Skin epidermis (tissue), 12 donors: Measurements from ENCODE around the gene RNU6-9.
A peak's percentile ranks its signal among the peaks of the same experiment; 100 is the strongest.

Experiments used
- H3K27ac ChIP-seq, 21 experiments: fragments of 200-600 bp; sonication (generic) in 11 of 21; one replicate each; pipeline ENCODE4 v1.5.0; 2020; ENCODE audit warnings: mild to moderate bottlenecking in 3 of 21, inconsistent platforms in 2 of 21, moderate library complexity in 2 of 21
- H3K4me3 ChIP-seq, 7 experiments: fragments of 200-600 bp; sonication (generic) in 2 of 7; one replicate each; pipeline ENCODE4 v1.5.0; 2020; ENCODE audit warnings: inconsistent platforms in 2 of 7, mild to moderate bottlenecking in 2 of 7, moderate library complexity in 1 of 7

Gene RNU6-9

DNA sequence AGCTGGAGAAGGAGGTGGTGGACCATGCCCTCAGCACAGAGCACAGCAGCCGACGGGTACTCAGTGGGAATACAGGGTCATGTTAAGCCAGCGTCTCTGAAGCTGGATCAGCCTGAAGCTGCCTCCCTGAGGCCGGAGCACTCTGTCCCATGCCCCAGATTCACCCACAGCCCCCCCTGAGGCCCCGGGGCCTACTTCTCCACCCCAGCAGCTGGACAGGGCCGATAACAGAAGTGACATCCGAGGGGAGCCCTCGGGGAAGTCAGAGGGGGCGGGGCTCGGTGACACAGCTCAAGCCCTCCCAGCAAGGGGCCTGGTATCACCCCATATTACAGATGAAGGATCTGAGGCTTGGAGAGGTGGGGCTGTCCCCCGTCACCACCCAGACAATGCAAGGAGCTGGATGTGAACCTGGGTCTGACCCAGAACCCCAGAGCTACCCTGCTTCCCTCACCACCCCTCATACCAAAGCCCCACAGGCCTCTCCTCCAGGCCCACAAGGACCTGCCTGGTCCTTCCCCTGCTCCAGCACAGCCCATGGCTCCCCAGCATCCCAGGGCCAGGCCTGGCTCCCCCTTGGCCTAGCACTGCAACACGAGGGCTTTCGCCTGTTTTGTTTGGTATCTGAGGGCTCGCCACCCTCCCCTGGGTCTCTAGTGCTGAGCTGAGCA lies 14.0 kb downstream of the RNU6-9 start:
- H3K27ac ChIP-seq: peak overlapping the region in 9 of 21 experiments; percentile 29 to 96 (median 80)
- no peak overlapping the region for H3K4me3 ChIP-seq

DNA sequence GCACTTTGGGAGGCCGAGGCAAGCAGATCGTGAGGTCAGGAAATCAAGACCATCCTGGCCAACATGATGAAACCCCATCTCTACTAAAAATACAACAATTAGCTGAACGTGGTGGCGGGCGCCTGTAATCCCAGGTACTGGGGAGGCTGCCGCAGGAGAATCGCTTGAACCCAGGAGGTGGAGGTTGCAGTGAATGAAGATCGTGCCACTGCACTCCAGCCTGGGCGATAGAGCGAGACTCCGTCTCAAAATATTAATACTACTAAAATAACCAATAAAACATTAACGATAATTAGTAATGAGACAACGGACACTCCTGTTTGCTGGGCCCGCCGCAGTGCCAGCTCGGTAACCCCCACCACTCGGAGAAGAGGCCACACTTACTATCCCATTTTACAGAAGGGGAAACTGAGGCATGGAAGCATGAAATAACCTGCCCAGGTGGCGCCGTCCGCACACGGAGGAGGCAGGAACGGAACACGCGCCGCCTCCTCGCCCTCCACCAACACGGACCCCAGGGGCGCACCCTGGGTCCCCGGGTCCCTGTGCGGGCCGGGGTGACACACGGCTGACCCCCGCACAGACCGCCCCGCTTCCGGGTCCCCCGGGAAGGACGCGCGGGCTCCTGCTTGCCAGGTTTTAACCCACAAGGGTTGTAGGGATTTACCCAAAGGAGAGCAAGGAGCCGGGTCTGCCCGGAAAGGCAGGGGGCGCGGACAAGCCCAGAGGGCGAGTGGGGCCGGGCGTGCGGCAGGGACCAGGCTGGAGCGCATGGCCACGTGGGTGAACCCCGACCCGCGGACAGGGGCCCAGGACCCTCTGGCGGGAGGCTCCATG lies 18.1 kb downstream of the RNU6-9 start:
- H3K27ac ChIP-seq: peak overlapping the region in 9 of 21 experiments; percentile 14 to 100 (median 98)
- peak overlapping the region in 5 of 7 experiments; percentile 20 to 86 (median 69) for H3K4me3 ChIP-seq

DNA sequence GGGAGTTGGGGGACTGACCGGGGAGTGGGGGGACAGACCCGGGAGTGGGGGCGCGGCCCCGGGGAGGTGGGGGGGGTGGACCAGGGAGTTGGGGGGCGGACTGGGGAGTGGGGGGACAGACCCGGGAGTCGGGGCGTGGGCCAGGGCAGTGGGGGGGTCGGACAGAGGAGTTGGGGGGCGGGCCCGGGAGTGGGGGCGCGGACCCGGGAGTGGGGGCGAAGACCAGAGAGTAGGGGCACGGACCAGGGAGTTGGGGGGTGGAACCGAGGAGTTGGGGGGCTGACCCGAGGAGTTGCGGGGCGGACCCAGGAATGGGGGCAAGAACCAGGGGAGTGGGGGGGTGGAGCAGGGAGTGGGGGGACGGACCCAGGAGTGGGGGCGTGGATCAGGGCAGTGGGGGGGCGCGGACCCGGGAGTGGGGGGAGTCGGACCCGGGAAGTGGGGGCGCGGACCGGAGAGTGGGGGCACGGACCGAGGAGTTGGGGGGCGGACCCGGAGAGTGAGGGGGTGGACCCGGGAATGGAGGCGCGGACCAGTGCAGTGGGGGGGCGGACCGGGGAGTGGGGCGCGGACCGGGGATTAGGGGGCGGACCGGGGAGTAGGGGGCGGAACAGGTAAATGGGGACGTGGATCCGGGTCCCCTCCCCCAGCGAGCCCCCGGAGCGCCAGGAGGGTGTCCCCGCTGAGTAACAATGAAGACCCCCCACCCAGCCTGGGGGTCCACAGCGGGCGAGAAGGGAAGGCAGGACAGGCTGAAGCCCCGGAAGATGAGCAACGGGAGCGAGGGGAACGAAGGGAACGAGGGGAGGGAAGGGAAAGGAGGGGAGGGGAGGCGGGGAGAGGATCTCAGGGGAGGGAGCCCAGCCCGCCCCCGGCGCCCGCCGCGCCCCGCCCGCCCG lies 19.1 kb downstream of the RNU6-9 start:
- H3K4me3 ChIP-seq: peak overlapping the region; percentile 61 to 90 (median 70)
- peak overlapping the region; percentile 82 to 100 (median 97) for H3K27ac ChIP-seq

DNA sequence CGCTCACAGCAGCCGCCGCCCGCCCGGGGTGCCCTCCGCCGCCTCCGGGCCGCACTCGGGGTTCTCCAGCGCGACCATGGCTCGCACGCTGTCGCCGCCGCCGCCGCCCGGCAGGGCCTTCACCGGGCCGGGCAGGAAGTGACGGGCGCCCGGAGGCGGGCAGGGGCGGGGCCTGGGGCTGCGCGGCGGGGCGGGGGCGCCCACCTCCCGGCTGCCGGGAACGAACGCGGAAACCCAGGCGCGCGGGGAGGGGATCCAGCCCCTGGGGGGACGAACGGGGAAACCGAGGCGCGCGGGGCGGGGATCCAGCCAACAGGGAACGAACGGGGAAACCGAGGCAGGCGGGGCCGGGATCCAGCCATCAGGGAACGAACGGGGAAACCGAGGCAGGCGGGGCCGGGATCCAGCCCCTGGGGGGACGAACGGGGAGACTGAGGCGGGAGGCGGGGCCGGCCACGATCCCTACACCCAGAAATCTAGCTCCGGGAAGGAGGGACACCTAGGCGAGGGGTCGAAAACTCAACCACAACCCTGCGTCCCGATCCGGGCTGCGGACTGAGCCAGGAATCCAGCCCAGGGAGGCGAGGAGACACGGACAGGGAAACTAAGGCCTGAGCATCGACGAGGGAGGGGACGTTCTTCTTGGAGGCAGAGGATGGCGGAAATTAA lies 19.9 kb downstream of the RNU6-9 start, which contains the start of gene R3HDM4:
Gene R3HDM4, minus strand, starts transcription at position 140 of the 669 bp plus-strand sequence. Its CDS starts 62 bp downstream, at position 78.
- Histone ChIP-seq H3K27ac (peak within 1 kb of the TSS; percentile 84 to 100 (median 98)), H3K4me3 (peak within 1 kb of the TSS; percentile 61 to 90 (median 70))

DNA sequence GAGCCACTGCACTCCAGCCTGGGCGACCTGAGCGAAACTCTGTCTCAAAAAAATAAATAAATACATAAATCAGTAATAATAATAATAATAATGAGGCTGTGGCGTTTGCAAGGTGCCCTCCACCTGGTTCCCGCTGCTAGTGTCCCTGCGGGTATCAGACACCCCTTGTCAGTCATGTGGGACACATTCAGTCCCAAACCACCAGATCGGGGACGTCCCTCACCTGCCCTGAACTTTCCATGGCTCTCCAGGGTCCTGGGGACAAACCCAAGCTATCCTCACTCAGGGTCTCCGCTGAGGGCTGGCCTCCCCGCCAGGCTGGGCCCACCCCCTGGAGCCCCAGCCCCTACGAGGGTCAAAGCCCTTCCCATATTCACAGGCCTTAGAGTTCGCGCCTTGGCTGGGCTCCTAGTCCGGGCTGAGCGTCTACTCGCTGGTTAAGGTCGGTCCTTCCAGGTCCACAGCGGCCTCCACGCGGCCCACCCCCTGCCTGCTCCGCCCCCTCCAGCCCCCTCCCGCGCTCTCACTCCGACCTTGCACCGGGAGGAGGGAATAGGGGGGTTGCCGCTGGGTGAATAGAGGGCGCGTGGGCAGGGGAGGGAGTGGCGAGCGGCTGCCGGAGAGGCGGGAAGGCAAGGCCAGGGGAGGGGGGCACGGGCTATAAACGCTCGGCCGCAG lies 23.5 kb downstream of the RNU6-9 start:
- H3K4me3 ChIP-seq: peak overlapping the region in 6 of 7 experiments; percentile 1 to 26 (median 14)

DNA sequence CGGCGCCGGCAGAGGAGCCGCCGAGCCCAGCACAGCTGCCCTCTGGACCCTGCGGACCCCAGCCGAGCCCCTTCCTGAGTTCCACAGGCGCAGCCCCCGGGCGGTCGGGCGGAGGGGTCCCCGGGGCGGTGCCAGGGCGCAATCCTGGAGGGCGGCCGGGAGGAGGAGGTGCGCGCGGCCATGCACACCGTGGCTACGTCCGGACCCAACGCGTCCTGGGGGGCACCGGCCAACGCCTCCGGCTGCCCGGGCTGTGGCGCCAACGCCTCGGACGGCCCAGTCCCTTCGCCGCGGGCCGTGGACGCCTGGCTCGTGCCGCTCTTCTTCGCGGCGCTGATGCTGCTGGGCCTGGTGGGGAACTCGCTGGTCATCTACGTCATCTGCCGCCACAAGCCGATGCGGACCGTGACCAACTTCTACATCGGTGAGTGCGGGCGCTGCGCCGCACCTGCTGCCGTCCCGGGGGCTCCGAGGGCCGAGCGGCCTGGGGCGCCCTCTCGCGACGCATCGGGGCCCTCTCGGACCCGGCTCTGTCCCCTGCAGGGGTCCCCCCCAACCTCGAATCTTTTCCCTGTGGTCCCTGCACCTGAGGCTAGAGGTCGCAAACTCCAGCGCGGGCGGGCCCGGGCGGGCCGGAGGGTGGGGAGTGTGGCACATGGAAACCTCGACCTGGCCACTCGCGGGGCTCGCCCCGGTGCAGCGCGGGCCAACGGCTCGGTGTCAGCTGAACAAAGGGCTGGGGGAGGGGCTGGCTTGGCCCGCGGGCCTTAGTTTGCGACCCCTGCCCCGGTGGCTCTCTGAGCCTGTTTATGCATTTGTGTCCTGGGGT lies 24.3 kb downstream of the RNU6-9 start, which contains the start of gene KISS1R:
Gene KISS1R, plus strand, starts transcription at position 11 of the 829 bp plus-strand sequence. Its CDS starts 170 bp downstream, at position 181.
- peak within 1 kb of the TSS in 1 of 21 experiments; percentile 13 for H3K27ac ChIP-seq
- H3K4me3 ChIP-seq: peak within 1 kb of the TSS in 6 of 7 experiments; percentile 1 to 26 (median 14)

More for the DNA sequence above, 23.5 kb downstream of the RNU6-9 start:
- peak overlapping the region in 1 of 21 experiments; percentile 13 for H3K27ac ChIP-seq

DNA sequence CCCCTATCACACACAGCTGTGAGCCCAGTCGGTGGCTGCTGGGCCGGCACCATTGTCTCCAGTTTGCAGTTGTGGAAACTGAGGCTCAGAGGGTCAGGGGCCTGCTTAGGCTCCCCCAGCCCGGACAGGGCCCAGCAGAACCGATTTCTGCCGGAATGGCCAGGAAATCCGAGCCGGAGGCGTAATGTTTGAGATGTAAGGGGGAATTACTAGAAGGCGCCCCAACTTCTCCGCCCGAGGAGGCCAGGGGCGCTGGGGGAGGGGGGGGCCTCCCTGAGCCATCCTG lies 24.8 kb downstream of the RNU6-9 start:
- Histone ChIP-seq H3K27ac (no peak overlapping the region), H3K4me3 (peak overlapping the region in 2 of 7 experiments; percentile 21 to 26)

DNA sequence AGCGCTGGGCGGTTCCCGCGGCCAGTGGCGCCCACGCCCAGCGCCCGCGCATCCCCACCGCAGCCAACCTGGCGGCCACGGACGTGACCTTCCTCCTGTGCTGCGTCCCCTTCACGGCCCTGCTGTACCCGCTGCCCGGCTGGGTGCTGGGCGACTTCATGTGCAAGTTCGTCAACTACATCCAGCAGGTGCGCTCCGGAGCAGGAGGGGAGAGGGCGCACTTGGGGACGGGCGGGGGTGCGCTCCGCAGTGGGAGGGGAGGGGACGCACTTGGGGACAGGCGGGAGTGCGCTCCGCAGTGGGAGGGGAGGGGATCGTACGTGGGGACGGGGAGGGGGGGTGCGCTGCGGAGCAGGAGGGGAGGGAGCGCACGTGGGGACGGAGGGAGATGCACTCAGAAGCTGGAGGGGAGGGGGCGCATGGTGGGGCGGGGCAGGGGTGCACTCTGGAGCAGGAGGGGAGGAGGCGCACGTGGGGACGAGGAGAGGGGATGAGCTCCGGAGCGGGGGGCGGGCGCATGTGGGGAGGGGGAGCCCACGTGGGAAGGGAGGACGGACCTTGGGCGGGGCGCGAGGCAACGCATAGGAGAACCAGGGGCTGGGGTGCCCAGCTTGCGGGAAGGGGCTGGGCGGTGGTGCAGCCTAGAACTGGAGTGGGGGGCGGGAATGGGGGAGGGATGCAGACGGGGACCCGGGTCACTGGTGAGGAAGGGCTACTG lies 25.4 kb downstream of the RNU6-9 start:
- H3K27ac ChIP-seq: no peak overlapping the region
- H3K4me3 ChIP-seq: peak overlapping the region in 2 of 7 experiments; percentile 21 to 41

DNA sequence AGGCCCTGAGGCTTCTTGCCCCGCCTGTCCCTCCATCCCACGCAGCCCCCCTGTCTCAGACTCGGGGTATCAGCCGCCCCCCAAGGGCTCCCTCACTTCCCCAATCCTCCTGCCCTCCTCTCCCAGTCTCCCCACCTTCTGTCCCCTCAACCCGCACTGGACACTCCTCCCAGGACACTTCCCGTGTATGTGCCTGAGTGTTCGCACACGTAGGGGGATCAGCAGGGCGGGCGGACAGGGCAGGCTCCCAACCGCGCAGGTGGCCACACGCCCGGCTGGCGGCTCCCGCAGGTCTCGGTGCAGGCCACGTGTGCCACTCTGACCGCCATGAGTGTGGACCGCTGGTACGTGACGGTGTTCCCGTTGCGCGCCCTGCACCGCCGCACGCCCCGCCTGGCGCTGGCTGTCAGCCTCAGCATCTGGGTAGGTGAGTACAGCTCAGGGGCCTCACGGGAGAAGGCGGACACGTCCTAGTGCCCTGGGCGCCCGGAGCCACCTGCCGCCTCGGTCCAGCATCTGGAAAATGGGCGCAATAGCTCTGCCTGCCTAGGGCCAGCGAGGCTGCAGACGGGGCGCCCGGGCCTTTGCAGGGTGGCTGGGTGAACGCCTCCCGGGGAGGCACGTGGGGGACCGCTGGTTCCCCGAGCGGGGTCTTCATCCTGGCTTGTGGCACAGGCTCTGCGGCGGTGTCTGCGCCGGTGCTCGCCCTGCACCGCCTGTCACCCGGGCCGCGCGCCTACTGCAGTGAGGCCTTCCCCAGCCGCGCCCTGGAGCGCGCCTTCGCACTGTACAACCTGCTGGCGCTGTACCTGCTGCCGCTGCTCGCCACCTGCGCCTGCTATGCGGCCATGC lies 26.1 kb downstream of the RNU6-9 start:
- H3K4me3 ChIP-seq: peak overlapping the region; percentile 18 to 41 (median 20)
- peak overlapping the region in 7 of 21 experiments; percentile 5 to 74 (median 31) for H3K27ac ChIP-seq

DNA sequence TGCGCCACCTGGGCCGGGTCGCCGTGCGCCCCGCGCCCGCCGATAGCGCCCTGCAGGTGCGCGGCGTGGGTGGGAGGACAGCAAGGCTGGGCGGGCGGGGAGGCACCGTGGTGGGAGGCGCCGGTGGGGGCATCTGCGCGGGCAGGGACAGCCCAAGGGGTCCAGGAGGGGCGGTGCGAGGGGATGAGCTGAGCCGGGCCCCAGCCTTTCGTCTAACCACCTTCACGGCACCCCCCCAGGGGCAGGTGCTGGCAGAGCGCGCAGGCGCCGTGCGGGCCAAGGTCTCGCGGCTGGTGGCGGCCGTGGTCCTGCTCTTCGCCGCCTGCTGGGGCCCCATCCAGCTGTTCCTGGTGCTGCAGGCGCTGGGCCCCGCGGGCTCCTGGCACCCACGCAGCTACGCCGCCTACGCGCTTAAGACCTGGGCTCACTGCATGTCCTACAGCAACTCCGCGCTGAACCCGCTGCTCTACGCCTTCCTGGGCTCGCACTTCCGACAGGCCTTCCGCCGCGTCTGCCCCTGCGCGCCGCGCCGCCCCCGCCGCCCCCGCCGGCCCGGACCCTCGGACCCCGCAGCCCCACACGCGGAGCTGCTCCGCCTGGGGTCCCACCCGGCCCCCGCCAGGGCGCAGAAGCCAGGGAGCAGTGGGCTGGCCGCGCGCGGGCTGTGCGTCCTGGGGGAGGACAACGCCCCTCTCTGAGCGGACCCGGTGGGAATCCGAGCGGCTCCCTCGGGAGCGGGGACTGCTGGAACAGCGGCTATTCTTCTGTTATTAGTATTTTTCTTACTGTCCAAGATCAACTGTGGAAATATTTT lies 27.0 kb downstream of the RNU6-9 start:
- peak overlapping the region in 7 of 21 experiments; percentile 5 to 74 (median 31) for H3K27ac ChIP-seq
- peak overlapping the region; percentile 18 to 41 (median 20) for H3K4me3 ChIP-seq

DNA sequence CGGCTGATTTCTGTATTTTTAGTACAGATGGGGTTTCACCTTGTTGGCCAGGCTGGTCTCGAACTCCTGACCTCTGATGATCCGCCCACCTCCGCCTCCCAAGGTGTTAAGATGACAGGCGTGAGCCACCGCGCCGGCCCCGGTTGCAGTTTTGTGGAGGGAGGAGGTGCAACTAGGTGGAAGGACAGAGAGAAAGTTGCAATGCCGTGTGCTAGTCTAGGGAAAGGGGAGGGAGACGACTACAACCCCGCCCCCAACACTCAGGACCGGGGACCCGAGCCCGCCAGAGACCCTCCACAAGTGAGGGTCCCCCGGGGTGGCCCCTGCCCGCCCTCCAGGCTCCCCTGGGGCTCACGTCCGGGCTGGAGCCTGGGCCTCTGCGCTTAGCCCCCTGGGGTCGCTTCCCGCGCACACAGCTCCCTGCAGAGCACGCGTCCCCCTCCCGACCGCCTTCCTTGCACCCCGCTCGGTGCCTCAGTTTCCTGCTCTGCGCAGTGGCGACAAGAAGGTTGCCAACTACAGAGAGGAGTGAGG lies 31.3 kb downstream of the RNU6-9 start:
- Histone ChIP-seq H3K27ac (peak overlapping the region in 20 of 21 experiments; percentile 48 to 99 (median 91)), H3K4me3 (peak overlapping the region; percentile 57 to 97 (median 80))

DNA sequence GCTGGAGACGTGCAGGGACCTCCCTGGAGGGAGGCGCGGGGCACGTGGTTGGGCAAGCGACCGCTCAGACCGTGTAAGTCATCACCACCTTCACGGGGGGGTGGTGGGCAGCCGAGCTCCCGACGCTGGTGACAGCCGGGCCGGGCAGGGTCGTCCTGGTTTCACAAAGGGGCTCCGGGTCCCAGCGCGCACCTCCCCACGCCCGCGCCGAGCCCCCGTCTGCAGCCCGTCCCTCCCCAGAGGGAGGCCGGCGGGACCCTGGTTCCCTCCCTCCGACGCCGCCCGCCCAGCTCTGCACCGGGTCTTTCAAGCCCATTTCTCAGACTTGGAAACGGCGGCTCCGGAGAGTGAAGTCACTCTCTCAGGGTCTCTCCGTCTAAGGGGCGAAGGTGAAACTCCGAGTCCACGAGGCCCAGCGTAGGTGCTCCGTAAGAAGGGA lies 31.8 kb downstream of the RNU6-9 start:
- H3K27ac ChIP-seq: peak overlapping the region; percentile 48 to 99 (median 91)
- peak overlapping the region; percentile 57 to 97 (median 80) for H3K4me3 ChIP-seq

DNA sequence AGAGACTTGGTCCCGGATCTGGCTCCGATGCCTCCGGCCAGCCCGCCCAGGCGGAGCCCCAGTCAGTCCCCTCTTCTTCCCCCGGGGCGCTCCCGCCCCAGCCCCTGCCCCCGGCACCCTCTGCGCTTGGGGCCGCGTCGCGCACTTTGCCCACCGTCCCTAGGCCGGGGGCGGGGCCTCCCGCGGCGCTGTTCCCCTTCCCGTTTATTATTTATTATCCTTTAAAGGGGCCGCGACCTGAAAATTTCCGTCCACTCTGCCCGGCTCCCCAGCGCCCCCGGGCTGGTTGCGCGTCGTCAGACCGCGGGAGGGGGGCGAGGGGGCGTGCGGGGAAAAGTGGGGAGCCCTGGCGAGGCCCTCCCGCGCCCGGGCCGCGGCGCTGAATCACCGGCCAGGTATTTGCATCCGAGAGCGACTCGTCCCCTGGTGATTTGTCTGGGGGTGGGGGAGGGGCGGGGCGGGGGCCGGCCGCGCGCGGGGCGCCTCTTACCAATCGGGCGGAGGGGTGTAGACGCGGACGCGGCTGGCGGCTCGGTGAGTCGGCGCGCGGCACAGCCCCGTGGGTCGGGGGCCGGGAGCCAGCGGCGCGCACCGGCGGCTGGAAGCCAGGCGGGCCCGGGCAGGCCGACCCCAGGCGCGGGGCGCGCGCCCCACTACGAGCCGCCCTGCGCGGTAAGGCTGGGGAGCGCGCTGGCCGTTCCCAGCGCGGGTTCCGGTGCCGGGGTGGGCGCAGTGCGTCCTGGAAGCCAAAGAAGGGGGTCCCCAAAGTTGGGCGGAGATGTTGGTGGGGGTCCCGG lies 32.4 kb downstream of the RNU6-9 start, which contains the start of gene ARID3A:
Gene ARID3A, plus strand, starts transcription at position 510 of the 797 bp plus-strand sequence. CDS start 3,494 bp downstream, outside the sequence.
- Histone ChIP-seq H3K27ac (peak within 1 kb of the TSS; percentile 48 to 99 (median 91)), H3K4me3 (peak within 1 kb of the TSS; percentile 57 to 97 (median 80))

DNA sequence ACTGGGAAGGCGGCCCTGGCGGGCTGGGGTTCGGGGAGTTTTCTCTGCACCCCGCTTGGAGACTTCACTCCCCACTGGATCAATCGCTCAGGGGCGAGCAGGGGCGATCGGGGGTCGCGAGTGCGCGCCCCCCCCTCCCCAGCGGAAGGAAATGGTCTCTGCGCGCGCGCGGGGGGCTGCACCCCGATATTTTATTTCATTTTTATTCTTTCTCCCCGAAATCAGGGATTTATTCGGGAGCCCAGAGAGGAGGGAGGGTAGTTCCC lies 33.0 kb downstream of the RNU6-9 start:
- H3K27ac ChIP-seq: peak overlapping the region; percentile 48 to 99 (median 91)
- H3K4me3 ChIP-seq: peak overlapping the region; percentile 57 to 97 (median 80)
